ENCODE measurements around the gene GOLGA8S. TPM values are rescaled to one million over a fixed set of nuclear protein-coding genes. Genes with fewer than 3 reads are reported as not detected.
"Not testable (repeated sequence)": the region's sequence is repeated elsewhere in the genome, so short reads cannot be mapped to it uniquely, and the experiment has no call there.

GOLGA8S gene
- total and polyA plus RNA-seq, 8 donors = 0.29 to 1.9 (median 1.3) TPM

- H3K36me3 ChIP-seq = no peaks in the 10 kb centered on the region
- H3K9me3 ChIP-seq = no peaks in the 10 kb centered on the region
- DNase-seq (no peak), ATAC-seq (no peak)
- H3K27me3 ChIP-seq = no peaks in the 10 kb centered on the region
- intact Hi-C loops (cut with DNase I) = no loop called here
- no peak overlapping the region for H3K4me3 ChIP-seq
- H3K27ac ChIP-seq = no peak overlapping the region
- H3K4me1 ChIP-seq = no peaks in the 10 kb centered on the region
- TF ChIP-seq, protein P1, sequence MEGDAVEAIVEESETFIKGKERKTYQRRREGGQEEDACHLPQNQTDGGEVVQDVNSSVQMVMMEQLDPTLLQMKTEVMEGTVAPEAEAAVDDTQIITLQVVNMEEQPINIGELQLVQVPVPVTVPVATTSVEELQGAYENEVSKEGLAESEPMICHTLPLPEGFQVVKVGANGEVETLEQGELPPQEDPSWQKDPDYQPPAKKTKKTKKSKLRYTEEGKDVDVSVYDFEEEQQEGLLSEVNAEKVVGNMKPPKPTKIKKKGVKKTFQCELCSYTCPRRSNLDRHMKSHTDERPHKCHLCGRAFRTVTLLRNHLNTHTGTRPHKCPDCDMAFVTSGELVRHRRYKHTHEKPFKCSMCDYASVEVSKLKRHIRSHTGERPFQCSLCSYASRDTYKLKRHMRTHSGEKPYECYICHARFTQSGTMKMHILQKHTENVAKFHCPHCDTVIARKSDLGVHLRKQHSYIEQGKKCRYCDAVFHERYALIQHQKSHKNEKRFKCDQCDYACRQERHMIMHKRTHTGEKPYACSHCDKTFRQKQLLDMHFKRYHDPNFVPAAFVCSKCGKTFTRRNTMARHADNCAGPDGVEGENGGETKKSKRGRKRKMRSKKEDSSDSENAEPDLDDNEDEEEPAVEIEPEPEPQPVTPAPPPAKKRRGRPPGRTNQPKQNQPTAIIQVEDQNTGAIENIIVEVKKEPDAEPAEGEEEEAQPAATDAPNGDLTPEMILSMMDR (IDR thresholded peaks at IDR 0.05) = no peak
These were observed 17.7 kb downstream of the GOLGA8S start for GRCh38 chr15:23372284-23372683.

DNA sequence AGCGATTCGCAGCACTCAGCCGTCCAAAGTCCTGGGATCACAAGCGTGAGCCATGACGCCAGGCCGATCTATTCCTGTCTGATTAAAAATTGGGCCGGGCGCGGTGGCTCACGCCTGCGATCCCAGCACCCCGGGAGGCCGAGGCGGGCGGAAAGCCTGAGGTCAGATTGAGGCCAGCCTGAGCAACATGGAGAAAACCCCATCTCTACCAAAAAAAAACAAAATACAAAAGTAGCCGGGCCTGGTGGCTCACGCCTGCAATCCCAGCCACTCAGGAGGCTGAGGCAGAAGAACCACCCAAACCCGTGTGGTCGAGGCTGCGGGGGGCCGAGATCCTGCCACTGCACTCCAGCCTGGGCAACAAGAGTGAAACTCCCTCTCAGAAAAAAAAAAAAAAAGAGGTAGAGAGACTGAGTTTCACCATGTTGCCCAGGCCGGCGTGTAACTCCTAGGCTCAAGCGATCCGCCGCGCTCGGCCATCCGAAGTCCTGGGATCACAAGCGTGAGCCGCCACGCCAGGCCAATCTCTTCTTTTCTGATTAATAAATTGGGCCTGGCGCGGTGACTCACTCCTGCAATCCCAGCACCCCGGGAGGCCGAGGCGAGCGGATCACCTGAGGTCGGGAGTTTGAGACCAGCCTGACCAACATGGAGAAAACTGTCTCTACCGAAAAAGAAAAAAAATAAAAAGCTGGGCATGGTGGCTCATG, 18.5 kb downstream of the GOLGA8S start:
- H3K27ac ChIP-seq; ATAC-seq; H3K9me3 ChIP-seq; H3K36me3 ChIP-seq; intact Hi-C loops (cut with DNase I); H3K27me3 ChIP-seq; H3K4me1 ChIP-seq; H3K4me3 ChIP-seq: not testable (repeated sequence)
- peak in 1 of 4 donors; percentile 71 for DNase-seq

- H3K27ac ChIP-seq; ATAC-seq; H3K27me3 ChIP-seq; intact Hi-C loops (cut with DNase I); DNase-seq; H3K9me3 ChIP-seq; H3K4me3 ChIP-seq; H3K4me1 ChIP-seq; H3K36me3 ChIP-seq: not testable (repeated sequence)
These were observed 19.7 kb downstream of the GOLGA8S start for GRCh38 chr15:23374226-23374625.

DNA sequence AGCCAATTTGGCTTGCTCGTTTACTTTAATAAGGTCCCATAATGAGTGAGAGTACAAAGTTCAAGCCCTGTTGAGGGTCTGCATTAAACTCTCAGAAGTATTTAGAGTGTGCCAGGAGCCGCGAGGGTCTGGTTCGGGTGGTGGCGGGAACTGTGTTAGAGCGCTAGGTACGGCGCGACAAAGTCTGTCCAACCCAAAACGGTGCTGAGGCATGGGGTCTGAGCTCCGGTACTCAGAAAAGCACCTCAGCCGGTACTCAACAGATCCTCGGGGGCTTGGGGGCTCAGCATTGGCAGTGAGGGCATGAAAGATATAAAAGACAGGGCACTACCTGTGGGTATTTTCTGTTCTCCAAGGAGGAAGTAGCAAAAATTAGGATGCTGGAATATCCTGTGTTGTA, 24.4 kb downstream of the GOLGA8S start:
- H3K27ac ChIP-seq; H3K36me3 ChIP-seq; DNase-seq; H3K4me3 ChIP-seq; ATAC-seq; H3K9me3 ChIP-seq; intact Hi-C loops (cut with DNase I); H3K4me1 ChIP-seq: not testable (repeated sequence)
- peaks cover 0 to 11% of the 10 kb centered on the region in 2 donors for H3K27me3 ChIP-seq

- H3K36me3 ChIP-seq; H3K4me3 ChIP-seq; H3K9me3 ChIP-seq; DNase-seq; intact Hi-C loops (cut with DNase I); H3K27ac ChIP-seq; H3K4me1 ChIP-seq; ATAC-seq: not testable (repeated sequence)
- peaks cover 0 to 11% of the 10 kb centered on the region in 2 donors for H3K27me3 ChIP-seq
These were observed 26.2 kb downstream of the GOLGA8S start for GRCh38 chr15:23380700-23381099.

GRCh38 chr15:23381192-23381591, 26.6 kb downstream of the GOLGA8S start:
- intact Hi-C loops (cut with DNase I); H3K4me3 ChIP-seq; ATAC-seq; H3K36me3 ChIP-seq; H3K4me1 ChIP-seq; H3K9me3 ChIP-seq; DNase-seq; H3K27ac ChIP-seq: not testable (repeated sequence)
- H3K27me3 ChIP-seq = peaks cover 0 to 11% of the 10 kb centered on the region in 2 donors

GRCh38 chr15:23384371-23384770, 29.8 kb downstream of the GOLGA8S start:
- no peaks in the 10 kb centered on the region for H3K9me3 ChIP-seq
- intact Hi-C loops (cut with DNase I) = no loop called here
- TF ChIP-seq, protein P1 (IDR thresholded peaks at IDR 0.05) = no peak
- H3K27ac ChIP-seq = no peak overlapping the region
- H3K36me3 ChIP-seq = no peaks in the 10 kb centered on the region
- no peak for DNase-seq
- H3K4me3 ChIP-seq = no peak overlapping the region
- H3K27me3 ChIP-seq = peaks cover 0 to 18% of the 10 kb centered on the region in 2 donors
- no peak for ATAC-seq
- no peaks in the 10 kb centered on the region for H3K4me1 ChIP-seq

DNA sequence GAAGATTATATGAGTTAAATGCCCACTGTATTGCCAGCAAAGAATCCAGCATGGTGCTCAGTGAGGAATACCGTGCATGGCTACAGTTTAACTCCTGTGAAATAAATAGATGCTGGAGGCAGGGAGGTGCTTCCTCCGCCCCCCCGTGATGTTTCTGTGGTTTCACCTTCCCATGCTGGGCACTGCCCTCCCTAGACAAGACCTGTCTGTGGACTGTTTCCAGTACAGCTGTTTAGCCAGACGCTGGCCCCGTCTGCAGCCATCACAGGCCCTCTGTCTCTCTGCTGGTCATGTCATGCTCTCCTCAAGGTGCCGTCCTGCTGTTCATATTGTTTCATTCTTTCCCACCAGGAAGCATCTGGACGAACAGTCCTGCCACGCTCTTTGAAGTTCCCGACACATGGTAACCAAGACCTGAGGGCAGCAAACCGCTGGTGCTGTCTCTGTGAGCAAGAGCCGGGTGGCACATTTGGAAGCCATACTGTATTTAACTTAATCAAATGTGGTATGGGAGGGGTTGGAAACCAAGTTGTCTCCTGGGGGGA, 31.4 kb downstream of the GOLGA8S start:
- no peaks in the 10 kb centered on the region for H3K9me3 ChIP-seq
- no peaks in the 10 kb centered on the region for H3K36me3 ChIP-seq
- DNase-seq (no peak), ATAC-seq (no peak)
- no peaks in the 10 kb centered on the region for H3K4me1 ChIP-seq
- H3K4me3 ChIP-seq = no peak overlapping the region
- peaks cover 0 to 15% of the 10 kb centered on the region in 2 donors for H3K27me3 ChIP-seq
- intact Hi-C loops (cut with DNase I) = no loop called here
- TF ChIP-seq, protein P1 (IDR thresholded peaks at IDR 0.05) = no peak
- no peak overlapping the region for H3K27ac ChIP-seq
